Measurements from ENCODE around the gene RAB44. TPM values are rescaled to one million over a fixed set of nuclear protein-coding genes. Genes with fewer than 3 reads are reported as not detected.
A peak's percentile ranks its signal among the peaks of the same experiment; 100 is the strongest.

The RAB44 gene
- total and polyA plus RNA-seq, 2 donors (not counting 1 experiment from before 2014, with no cell fraction given) = 0.15 to 0.16 TPM

DNA sequence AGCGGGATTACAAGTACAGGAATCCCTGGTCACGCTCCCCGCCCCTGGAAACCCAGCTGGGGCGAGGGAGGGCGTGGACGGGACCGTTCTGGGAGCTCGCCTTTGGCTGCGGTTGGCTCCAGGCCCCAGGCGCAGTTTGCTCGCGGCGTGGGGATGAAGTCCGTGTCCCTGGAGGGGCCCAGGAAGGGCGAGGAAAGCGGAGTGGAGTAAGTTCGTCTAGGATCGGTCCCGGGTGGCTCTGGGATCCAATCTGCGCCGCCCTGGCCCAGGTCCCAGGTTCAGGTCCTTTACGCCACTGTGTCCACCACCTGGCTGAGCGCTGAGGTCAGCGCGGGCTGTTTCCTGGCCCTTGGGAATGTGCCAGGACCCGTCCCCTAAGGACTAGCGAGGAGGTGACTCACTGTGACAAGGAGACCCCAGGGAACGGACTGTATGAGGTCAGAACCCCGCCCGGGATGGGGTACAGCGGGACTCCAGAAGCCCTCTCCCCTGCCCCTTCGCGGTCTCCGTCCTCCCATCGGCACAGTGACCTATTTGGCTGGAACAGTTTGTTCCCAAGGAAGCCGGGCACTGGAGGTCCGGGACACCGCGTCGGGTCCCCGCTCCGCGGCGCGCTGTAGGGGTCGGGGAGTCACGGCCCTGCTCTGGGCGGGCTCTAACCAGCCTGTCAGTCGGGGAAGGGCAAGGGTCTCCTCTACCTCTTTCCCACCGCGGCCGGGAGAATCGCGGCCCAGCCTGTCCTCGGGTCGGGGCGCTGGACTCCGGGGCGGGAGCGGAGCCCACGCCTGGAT lies 18.4 kb upstream of the RAB44 start:
- Histone ChIP-seq H3K9ac (ENCODE audit: low read length) (peak overlapping the region; percentile 96), H3K4me3 (ENCODE audit: control extremely low read depth in 1 of 5, extremely low read depth in 1 of 5, insufficient read depth in 1 of 5, low read depth in 2 of 5, low read length in 4 of 5) (peak overlapping the region; percentile 55 to 98 (median 71)), H3K4me2 (replicated peaks; ENCODE audit: low read depth, low read length, poor library complexity, severe bottlenecking) (peak overlapping the region; percentile 93), H3K36me3 (replicated peaks in 1 of 2; ENCODE audit: control extremely low read depth in 1 of 2, control insufficient read depth in 1 of 2, extremely low read depth in 1 of 2, insufficient read depth in 2 of 2, low read length in 1 of 2) (peaks cover 0 to 6% of the 10 kb centered on the region in 2 experiments), H3K27me3 (replicated peaks in 1 of 4; ENCODE audit: control extremely low read depth in 1 of 4, control insufficient read depth in 3 of 4, insufficient read depth in 4 of 4, low read length in 3 of 4) (no peaks in the 10 kb centered on the region), H4K20me1 (ENCODE audit: control insufficient read depth, insufficient read depth, low read length, poor library complexity, severe bottlenecking) (peaks cover 21% of the 10 kb centered on the region), H3K79me2 (ENCODE audit: control insufficient read depth, insufficient read depth, low read length) (peaks cover 25% of the 10 kb centered on the region), H3K4me1 (ENCODE audit: control insufficient read depth in 2 of 2, insufficient read depth in 2 of 2, low read length in 2 of 2) (peaks cover 40 to 54% of the 10 kb centered on the region in 2 donors), H2AFZ (ENCODE audit: insufficient read depth, low read depth, low read length, poor library complexity, severe bottlenecking) (no peak overlapping the region), H3K27ac (ENCODE audit: low read length in 2 of 2) (peak overlapping the region; percentile 97 to 100), H3K9me3 (ENCODE audit: control extremely low read depth in 1 of 3, control insufficient read depth in 2 of 3, insufficient read depth in 1 of 3, low read length in 2 of 3) (no peaks in the 10 kb centered on the region)
- 1% methylated on average over 61 of the region's 61 CpGs for WGBS (ENCODE audit: insufficient coverage)
- no peaks in the 10 kb centered on the region for H3K27me3 Mint-ChIP-seq
- TF ChIP-seq, protein P1, sequence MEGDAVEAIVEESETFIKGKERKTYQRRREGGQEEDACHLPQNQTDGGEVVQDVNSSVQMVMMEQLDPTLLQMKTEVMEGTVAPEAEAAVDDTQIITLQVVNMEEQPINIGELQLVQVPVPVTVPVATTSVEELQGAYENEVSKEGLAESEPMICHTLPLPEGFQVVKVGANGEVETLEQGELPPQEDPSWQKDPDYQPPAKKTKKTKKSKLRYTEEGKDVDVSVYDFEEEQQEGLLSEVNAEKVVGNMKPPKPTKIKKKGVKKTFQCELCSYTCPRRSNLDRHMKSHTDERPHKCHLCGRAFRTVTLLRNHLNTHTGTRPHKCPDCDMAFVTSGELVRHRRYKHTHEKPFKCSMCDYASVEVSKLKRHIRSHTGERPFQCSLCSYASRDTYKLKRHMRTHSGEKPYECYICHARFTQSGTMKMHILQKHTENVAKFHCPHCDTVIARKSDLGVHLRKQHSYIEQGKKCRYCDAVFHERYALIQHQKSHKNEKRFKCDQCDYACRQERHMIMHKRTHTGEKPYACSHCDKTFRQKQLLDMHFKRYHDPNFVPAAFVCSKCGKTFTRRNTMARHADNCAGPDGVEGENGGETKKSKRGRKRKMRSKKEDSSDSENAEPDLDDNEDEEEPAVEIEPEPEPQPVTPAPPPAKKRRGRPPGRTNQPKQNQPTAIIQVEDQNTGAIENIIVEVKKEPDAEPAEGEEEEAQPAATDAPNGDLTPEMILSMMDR (IDR thresholded peaks at IDR 0.05) = no peak
- no peak for TF ChIP-seq EZH2 (IDR thresholded peaks at IDR 0.05; ENCODE audit: borderline replicate concordance, insufficient read depth, low read depth, low read length, poor library complexity, severe bottlenecking)
- DNase-seq (peak; percentile 76), ATAC-seq (ENCODE audit: low read depth) (peak; percentile 5)
- H3K4me1 Mint-ChIP-seq = peaks cover 47% of the 10 kb centered on the region
- peak overlapping the region; percentile 86 for H3K27ac Mint-ChIP-seq
- ChIA-PET CTCF (interaction anchor here (1.0 to 9.9 kb wide), 17 partner anchors 12 to 256 kb away, joined by 3 to 107 read pairs (median 6); no protein-coding TSS in a partner anchor), POLR2A (interaction anchor here (0.5 to 3.2 kb wide), 10 partner anchors 8 to 129 kb away, joined by 3 to 28 read pairs (median 4); no protein-coding TSS in a partner anchor)
- no peaks in the 10 kb centered on the region for H3K9me3 Mint-ChIP-seq (ENCODE audit: insufficient read depth)
- intact Hi-C loops (cut with micrococcal nuclease) = loop anchor here (2.0 to 5.0 kb wide), 2 partner anchors 132 to 237 kb away; partner anchors contain the start of genes KCTD20, PXT1 and STK38
- H3K4me3 Mint-ChIP-seq = peak overlapping the region; percentile 99
